Hematopoietic multipotent progenitor cell treated with erythropoietin and hydrocortisone succinate and interleukin-3 and kit ligand, for 4 days (in vitro differentiated cells): ENCODE data around the gene SUGP2.
"Not testable (repeated sequence)": the region's sequence is repeated elsewhere in the genome, so short reads cannot be mapped to it uniquely, and the experiment has no call there.

ENCODE experiments used
- DNase-seq: peaks from one replicate; pipeline ENCODE4 v3.0.0-alpha.2; 2015

Gene SUGP2

GRCh38 chr19:19031891-19032290 is 1.4 kb downstream of the SUGP2 start:
- peak; percentile 49 for DNase-seq

DNA sequence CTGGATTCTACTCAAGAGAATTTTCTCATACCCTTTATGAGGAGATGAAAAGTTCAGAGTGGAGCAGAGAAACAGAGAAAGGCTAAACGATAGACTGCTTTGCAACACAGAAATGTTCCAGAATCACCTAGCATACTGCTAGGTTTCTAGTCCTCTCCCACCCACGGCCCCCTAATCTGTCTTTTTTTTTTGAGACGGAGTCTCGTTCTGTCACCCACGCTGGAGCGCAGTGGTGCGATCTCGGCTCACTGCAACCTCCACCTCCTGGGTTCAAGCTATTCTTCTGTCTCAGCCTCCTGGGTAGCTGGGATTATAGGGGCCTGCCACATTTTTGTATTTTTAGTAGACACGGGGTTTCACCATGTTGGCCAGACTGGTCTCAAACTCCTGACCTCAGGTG is 4.8 kb downstream of the SUGP2 start:
- DNase-seq = no peak

GRCh38 chr19:19027228-19027627 is 6.1 kb downstream of the SUGP2 start:
- no peak for DNase-seq

- peak; percentile 51 for DNase-seq
Observed at GRCh38 chr19:19026299-19026971, 6.9 kb downstream of the SUGP2 start.

- DNase-seq = no peak
Observed at GRCh38 chr19:19025861-19026260, 7.5 kb downstream of the SUGP2 start.

DNA sequence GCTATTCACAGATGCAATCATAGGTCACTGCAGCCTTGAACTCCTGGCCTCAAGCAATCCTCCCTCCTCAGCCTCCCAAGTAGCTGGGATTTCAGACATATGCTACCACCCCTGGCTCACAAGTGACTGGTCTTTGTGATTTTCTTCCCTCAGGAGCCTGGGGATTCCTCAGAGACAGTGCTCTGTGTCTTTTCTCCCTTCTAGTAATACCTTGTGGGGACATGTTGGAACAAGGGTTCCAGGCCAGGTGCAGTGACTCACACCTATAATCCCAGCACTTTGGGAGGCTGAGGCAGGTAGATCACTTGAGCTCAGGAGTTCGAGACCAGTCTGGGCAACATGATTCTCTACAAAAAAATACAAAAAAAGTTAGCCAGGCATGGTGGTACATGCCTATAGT is 9.9 kb downstream of the SUGP2 start:
- not testable (repeated sequence) for DNase-seq

DNA sequence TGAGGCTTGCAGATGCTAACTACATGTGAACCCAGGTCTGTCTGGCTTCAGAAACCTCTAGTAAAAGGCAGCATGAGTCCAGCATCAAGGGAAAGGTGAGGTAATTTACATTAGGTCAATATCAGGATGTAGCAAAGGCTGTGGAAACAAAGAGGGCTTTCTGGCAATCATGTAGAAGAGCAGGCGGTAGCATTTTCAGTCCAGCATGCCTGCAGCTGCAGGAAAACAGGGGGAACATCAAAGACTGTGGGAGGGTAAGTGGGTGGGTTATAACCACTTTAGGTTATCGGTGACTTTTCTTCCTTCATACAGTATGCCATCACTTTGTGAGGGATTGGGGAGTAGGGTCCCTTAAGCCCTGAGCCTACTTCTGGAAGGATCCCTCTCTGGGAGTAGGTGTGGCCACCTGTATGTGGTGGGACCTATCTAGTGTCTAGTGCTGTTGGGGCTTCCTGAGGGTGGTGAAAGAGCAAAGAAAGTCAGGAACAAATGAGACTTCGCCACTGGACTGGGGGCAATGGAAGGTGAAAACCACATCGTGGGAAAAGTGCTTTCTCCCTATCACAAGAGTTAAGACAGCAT is 10.8 kb downstream of the SUGP2 start:
- DNase-seq = no peak

GRCh38 chr19:19021115-19021514 is 12.2 kb downstream of the SUGP2 start:
- no peak for DNase-seq

- DNase-seq = no peak
Observed at GRCh38 chr19:19010551-19010950, 22.8 kb downstream of the SUGP2 start.

DNA sequence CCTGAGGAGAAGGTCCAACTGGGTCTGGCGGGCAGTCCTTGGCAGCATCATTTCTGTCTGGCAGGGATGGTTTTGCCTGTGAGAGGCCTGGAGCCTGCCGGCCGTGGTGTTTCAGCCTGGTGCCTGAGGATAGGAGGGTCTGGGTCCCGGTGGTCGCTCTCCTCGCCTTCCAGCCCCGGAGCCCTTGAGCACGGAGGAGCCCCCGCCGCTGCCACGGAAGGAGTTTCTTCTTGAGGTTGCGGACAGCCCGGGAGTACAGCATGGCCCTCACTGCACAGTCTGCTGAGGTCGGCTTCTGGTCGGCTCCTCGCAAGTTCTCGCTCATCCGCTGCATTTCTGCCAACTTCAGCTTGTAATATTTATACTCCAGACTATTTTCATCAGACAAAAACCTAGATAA is 23.4 kb downstream of the SUGP2 start:
- DNase-seq = no peak

DNA sequence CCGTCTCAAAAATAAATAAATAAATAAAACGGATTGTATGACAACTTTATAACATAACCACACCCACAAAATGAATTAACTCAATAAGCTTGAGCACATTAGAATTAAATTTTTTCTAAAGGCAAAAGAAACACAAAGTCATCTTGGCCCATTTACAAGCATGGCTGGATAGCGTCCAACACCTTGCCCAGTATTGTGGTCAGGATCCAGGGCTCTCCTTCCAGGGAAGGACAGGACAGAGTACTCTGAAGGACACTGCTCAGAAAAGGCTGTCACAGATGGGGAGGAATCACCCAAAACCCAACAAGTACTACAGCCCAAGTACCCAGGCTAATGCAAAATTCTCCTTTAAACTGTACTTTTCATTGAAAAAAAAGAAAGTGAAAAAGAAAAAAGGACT is 27.1 kb downstream of the SUGP2 start:
- no peak for DNase-seq

DNA sequence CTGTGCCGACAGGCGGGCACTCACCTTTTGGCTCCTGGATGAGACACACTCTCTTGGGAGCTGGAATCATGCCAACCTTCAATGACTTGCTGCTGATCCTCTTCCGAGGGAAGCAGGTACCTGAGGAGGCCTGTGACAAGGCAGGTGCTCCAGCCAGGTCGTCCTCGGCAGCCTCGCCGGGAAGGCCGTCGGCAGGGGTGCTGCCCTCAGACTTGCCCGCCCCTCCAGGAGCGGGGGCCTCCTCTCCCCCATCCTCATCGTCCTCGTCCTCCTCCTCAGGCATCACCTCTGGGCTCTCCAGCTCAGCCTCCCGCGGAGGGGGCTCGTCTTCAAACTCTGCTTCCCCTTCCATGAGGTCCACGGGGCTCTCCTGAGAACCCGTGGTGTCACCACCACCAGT is 29.2 kb downstream of the SUGP2 start:
- DNase-seq = no peak

- DNase-seq = peak; percentile 22
Observed at GRCh38 chr19:18999896-19000620, 33.3 kb downstream of the SUGP2 start.

DNA sequence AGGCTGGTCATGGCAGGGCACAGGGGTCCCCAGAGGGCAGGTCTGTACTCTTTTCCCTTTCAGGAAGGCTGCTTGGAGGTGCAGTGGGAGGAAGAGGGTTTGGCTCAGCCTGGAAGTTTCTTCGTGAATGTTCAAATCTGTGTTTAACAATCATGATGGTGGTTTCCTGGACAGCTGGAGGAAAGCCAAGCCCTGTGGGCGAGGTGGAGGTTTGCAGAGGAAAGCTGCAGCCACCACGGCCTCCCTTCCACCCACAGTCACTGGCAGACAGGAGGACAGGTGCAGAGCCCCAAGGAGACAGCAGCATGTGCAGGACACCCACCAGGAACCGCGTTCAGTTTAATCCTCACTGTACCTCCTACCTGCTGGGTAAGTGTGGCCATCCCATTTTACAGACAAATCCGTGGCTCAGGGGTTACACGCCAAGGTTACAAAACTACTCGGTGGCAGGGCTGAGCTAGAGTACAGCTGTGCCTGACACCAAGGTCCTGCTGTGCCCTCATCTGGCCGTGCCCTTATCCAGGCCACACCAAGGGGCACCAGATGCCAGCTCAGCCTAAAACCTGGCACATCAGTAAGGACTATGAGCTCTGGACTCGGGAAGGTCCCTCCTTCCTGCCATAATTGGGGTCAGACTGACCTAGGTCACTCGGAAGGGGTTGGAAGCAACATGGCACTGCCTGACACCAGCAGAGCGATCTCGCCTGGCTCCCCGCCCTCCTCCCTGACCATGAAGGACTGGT is 34.1 kb downstream of the SUGP2 start:
- peak; percentile 58 for DNase-seq

DNA sequence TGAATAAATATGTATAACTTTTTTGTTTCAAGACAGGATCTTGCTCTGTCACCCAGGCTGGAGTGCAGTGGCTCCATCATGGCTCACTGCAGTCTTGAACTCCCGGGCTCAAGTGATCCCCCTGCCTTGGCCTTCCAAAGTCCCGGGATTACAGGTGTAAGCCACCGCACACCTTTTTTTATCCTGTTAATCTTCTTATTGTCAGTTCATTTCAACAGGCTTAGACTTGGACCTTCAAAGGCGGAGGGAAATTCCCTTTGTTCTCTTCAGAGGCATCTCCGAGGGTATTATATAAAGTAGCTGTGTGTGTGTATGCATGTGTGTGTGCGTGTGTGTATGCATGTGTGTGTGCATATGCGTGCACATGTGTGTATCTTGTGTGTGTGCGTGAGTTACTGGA is 35.0 kb downstream of the SUGP2 start:
- no peak for DNase-seq

GRCh38 chr19:18996796-18997394 is 36.4 kb downstream of the SUGP2 start:
- no peak for DNase-seq

DNA sequence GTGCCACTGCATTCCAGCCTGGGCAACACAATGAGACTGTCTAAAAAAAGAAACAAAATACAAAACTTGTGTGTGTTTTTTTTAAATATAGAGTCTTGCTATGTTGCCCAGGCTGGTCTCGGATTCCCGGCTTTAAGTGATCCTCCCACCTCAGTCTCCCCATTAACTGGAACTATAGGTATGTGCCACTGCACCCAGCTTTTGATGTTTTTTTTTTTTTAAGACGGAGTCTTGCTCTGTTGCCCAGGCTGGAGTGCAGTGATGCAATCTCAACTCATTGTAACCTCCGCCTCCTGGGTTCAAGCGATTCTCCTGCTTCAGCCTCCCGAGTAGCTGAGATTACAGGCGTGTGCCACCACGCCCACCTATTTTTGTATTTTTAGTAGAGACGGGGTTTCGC is 37.0 kb downstream of the SUGP2 start:
- DNase-seq = no peak

DNA sequence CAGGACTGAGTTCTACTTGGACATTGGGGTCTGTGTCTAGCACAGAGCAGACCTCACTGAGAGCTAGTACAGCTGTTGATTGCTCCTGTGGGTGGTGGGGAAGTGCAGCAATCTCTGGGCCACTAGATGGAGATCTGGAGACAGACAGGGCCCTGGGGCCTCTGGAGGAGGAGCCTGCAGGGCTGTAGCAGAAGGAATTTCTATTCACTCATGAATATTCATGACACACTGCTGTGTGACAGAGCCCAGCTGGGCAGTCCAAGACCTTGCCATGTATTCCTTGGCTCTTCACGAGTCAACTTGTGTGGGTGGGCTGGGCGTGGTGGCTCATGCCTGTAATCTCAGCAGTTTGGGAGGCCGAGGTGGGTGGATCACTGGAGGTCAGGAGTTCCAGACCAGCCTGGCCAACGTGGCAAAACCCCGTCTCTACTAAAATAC is 37.5 kb downstream of the SUGP2 start:
- peak; percentile 79 for DNase-seq

DNA sequence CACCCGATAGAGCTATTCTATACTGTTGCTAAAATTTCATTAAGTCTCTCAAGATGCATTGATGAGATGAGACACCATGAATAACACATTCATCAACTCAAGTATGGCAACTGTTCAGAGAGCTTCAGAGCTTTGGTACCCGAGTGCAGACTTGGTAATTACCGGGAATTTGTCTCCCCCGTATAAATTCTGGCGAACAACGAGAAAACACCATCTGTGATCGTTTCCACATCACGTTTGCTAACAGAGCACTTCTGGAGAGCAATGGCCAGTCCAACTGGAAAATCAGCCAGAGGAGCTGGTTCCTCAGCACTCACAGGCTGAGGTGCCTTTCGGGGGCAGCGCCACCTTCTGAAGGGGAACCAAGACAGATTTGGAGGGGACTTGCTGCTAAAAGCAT is 40.2 kb downstream of the SUGP2 start:
- no peak for DNase-seq

DNA sequence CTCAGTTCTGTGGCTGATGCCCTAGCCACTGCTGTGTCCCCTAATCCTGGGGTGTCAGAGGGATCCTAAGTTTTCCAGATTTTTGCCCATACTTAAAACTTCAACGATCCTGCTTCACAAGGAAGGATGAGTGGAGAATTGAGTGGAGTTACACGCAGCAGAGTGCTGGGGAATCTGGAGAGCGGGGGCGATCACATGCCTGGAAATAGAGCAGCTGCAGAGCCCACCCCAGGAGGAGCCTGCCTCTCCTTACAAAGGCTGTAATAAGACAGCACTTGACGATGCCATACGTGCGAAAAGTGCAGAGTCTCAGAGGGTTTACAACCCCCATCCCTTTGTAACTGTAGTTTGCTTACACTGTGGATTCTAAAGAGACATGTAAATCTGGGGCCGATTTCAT is 40.6 kb downstream of the SUGP2 start:
- no peak for DNase-seq

- DNase-seq = no peak
Observed at GRCh38 chr19:18991468-18991867, 41.8 kb downstream of the SUGP2 start.

DNA sequence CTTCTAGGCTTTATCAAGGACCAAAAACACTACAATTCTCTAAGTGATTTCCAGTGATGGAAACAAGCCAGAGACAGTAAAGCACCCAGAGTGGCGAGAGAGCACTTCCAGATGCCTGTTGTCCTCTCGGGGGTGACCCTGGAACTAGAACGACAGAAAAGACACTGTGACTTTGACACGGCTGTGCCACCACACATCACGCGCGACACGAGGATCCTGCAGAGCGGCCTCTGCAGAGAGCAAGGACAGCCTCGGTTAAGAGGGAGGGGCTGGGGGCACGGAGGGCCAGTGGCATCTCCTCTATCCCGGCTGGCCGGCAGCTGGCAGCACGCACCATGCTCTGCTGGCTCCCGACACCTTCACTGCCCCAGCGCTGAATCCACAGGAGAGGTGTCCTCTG is 42.3 kb downstream of the SUGP2 start:
- no peak for DNase-seq

- no peak for DNase-seq
Observed at GRCh38 chr19:18990128-18990708, 43.1 kb downstream of the SUGP2 start.
